Endometrium (tissue), 2 donors: ENCODE results near the gene B3GALT6.

Source experiments
- FAIRE-seq: peaks from 2 replicates; lab custom pipeline; 2012; peaks lifted over from hg19 to GRCh38; lab: Jason Lieb, UNC
- donor health status: control.
- donor health status: control.

Gene B3GALT6

GRCh38 chr1:1262758-1263157 lies 30.7 kb downstream of the B3GALT6 start:
- FAIRE-seq = no peak

- no peak for FAIRE-seq
Measured at GRCh38 chr1:1264026-1264425, 32.0 kb downstream of the B3GALT6 start.

- FAIRE-seq = no peak
Measured at GRCh38 chr1:1264868-1265272, 32.8 kb downstream of the B3GALT6 start.

- FAIRE-seq = no peak
Measured at GRCh38 chr1:1267488-1268283, 35.6 kb downstream of the B3GALT6 start.

- FAIRE-seq = no peak
Measured at GRCh38 chr1:1268284-1268682, 36.2 kb downstream of the B3GALT6 start.

- no peak for FAIRE-seq
Measured at GRCh38 chr1:1270813-1271212, 38.8 kb downstream of the B3GALT6 start.

- no peak for FAIRE-seq
Measured at GRCh38 chr1:1272341-1273208, 40.5 kb downstream of the B3GALT6 start.

GRCh38 chr1:1273209-1273511 lies 41.1 kb downstream of the B3GALT6 start:
- FAIRE-seq = no peak

- no peak for FAIRE-seq
Measured at GRCh38 chr1:1273512-1274298, 41.7 kb downstream of the B3GALT6 start, which contains the start of gene UBE2J2. TSS of gene UBE2J2 (minus strand) at chr1:1273854. CDS start at chr1:1267992, 5,862 bp downstream.

GRCh38 chr1:1274299-1274930 lies 42.4 kb downstream of the B3GALT6 start:
- FAIRE-seq = no peak

- no peak for FAIRE-seq
Measured at GRCh38 chr1:1274931-1275431, 42.9 kb downstream of the B3GALT6 start.

- no peak for FAIRE-seq
Measured at GRCh38 chr1:1275836-1276235, 43.8 kb downstream of the B3GALT6 start.

GRCh38 chr1:1278620-1279019 lies 46.6 kb downstream of the B3GALT6 start:
- no peak for FAIRE-seq

GRCh38 chr1:1279028-1279427 lies 47.0 kb downstream of the B3GALT6 start:
- FAIRE-seq = no peak

- no peak for FAIRE-seq
Measured at GRCh38 chr1:1280782-1281481, 48.9 kb downstream of the B3GALT6 start.

GRCh38 chr1:1281533-1282321 lies 49.7 kb downstream of the B3GALT6 start:
- FAIRE-seq = no peak

GRCh38 chr1:1282998-1283397 lies 51.0 kb downstream of the B3GALT6 start:
- FAIRE-seq = no peak

GRCh38 chr1:1283821-1284220 lies 51.8 kb downstream of the B3GALT6 start:
- no peak for FAIRE-seq
